Right lobe of liver (tissue), 4 donors: Measurements from ENCODE around the gene SPRED2.

Experiments
- POLR2A ChIP-seq: fragments of 450-650 bp; IDR thresholded peaks from one replicate; pipeline ENCODE4 v1.6.1; 2017; ENCODE audit warnings: antibody characterized with exemption, mild to moderate bottlenecking
- TF ChIP-seq, protein P1 (sequence below), 4 donors: fragments of 200-600 bp in 3 of 4; fragments of 450-650 bp in 1 of 4; IDR thresholded peaks; one replicate each; pipeline versions ENCODE4 v1.5.1 to v1.8.0; 2016 to 2022; ENCODE audit warnings: antibody characterized with exemption in 4 of 4, mild to moderate bottlenecking in 2 of 4
- donor health status: DM: no; HTN: no; CAD: no.
- donor health status: DM: no; HTN: no; CAD: no.
- donor health status: DM: no; HTN: yes; CAD: no.

GRCh38 chr2:65390134-65390533 lies 42.3 kb downstream of the SPRED2 start:
- TF ChIP-seq, protein P1, sequence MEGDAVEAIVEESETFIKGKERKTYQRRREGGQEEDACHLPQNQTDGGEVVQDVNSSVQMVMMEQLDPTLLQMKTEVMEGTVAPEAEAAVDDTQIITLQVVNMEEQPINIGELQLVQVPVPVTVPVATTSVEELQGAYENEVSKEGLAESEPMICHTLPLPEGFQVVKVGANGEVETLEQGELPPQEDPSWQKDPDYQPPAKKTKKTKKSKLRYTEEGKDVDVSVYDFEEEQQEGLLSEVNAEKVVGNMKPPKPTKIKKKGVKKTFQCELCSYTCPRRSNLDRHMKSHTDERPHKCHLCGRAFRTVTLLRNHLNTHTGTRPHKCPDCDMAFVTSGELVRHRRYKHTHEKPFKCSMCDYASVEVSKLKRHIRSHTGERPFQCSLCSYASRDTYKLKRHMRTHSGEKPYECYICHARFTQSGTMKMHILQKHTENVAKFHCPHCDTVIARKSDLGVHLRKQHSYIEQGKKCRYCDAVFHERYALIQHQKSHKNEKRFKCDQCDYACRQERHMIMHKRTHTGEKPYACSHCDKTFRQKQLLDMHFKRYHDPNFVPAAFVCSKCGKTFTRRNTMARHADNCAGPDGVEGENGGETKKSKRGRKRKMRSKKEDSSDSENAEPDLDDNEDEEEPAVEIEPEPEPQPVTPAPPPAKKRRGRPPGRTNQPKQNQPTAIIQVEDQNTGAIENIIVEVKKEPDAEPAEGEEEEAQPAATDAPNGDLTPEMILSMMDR (IDR thresholded peaks at IDR 0.05), result no peak
- no peak for TF ChIP-seq POLR2A
